Activated naive CD8-positive, alpha-beta T cell (primary cell): ENCODE measurements around the gene PLEKHA6.
"Not testable (repeated sequence)": the region's sequence is repeated elsewhere in the genome, so short reads cannot be mapped to it uniquely, and the experiment has no call there.

Experiments
- H3K27ac Mint-ChIP-seq: one replicate; pipeline ENCODE4 v1.8.0; 2021; ENCODE audit warnings: mixed read lengths
- H3K27me3 Mint-ChIP-seq: one replicate; pipeline ENCODE4 v1.8.0; 2021; ENCODE audit warnings: mixed read lengths
- H3K36me3 Mint-ChIP-seq: one replicate; pipeline ENCODE4 v1.8.0; 2021; ENCODE audit warnings: mixed read lengths
- H3K4me1 Mint-ChIP-seq: one replicate; pipeline ENCODE4 v1.8.0; 2021; ENCODE audit warnings: low read depth, mixed read lengths
- H3K4me3 Mint-ChIP-seq: one replicate; pipeline ENCODE4 v1.8.0; 2021; ENCODE audit warnings: mild to moderate bottlenecking, mixed read lengths
- H3K9me3 Mint-ChIP-seq: one replicate; pipeline ENCODE4 v1.8.0; 2021; ENCODE audit warnings: low read depth, mixed read lengths

The PLEKHA6 gene

GRCh38 chr1:204239401-204239800, 120.3 kb downstream of the PLEKHA6 start:
- not testable (repeated sequence) for H3K4me3 Mint-ChIP-seq, H3K36me3 Mint-ChIP-seq, H3K4me1 Mint-ChIP-seq, H3K27ac Mint-ChIP-seq, H3K9me3 Mint-ChIP-seq, H3K27me3 Mint-ChIP-seq

GRCh38 chr1:204238520-204238919, 121.2 kb downstream of the PLEKHA6 start:
- not testable (repeated sequence) for H3K4me1 Mint-ChIP-seq, H3K9me3 Mint-ChIP-seq, H3K36me3 Mint-ChIP-seq, H3K27me3 Mint-ChIP-seq, H3K4me3 Mint-ChIP-seq, H3K27ac Mint-ChIP-seq

GRCh38 chr1:204237515-204237914, 122.2 kb downstream of the PLEKHA6 start:
- H3K9me3 Mint-ChIP-seq, H3K27ac Mint-ChIP-seq, H3K4me3 Mint-ChIP-seq, H3K4me1 Mint-ChIP-seq, H3K36me3 Mint-ChIP-seq, H3K27me3 Mint-ChIP-seq: not testable (repeated sequence)

GRCh38 chr1:204232526-204232925, 127.2 kb downstream of the PLEKHA6 start:
- no peak overlapping the region for H3K4me3 Mint-ChIP-seq
- H3K9me3 Mint-ChIP-seq, result no peaks in the 10 kb centered on the region
- H3K27me3 Mint-ChIP-seq, result no peaks in the 10 kb centered on the region
- H3K36me3 Mint-ChIP-seq, result no peaks in the 10 kb centered on the region
- no peak overlapping the region for H3K27ac Mint-ChIP-seq
- no peaks in the 10 kb centered on the region for H3K4me1 Mint-ChIP-seq

GRCh38 chr1:204230211-204230610, 129.5 kb downstream of the PLEKHA6 start:
- no peaks in the 10 kb centered on the region for H3K9me3 Mint-ChIP-seq
- no peak overlapping the region for H3K4me3 Mint-ChIP-seq
- no peaks in the 10 kb centered on the region for H3K36me3 Mint-ChIP-seq
- H3K27me3 Mint-ChIP-seq, result no peaks in the 10 kb centered on the region
- H3K27ac Mint-ChIP-seq, result no peak overlapping the region
- H3K4me1 Mint-ChIP-seq, result no peaks in the 10 kb centered on the region

GRCh38 chr1:204228896-204229295, 130.8 kb downstream of the PLEKHA6 start:
- no peaks in the 10 kb centered on the region for H3K4me1 Mint-ChIP-seq
- no peak overlapping the region for H3K27ac Mint-ChIP-seq

GRCh38 chr1:204227996-204228785, 131.5 kb downstream of the PLEKHA6 start:
- Mint-ChIP-seq H3K36me3 (no peaks in the 10 kb centered on the region), H3K27me3 (no peaks in the 10 kb centered on the region), H3K4me1 (no peaks in the 10 kb centered on the region), H3K9me3 (no peaks in the 10 kb centered on the region), H3K27ac (no peak overlapping the region), H3K4me3 (no peak overlapping the region)

More at GRCh38 chr1:204228896-204229295, 130.8 kb downstream of the PLEKHA6 start:
- Mint-ChIP-seq H3K36me3 (no peaks in the 10 kb centered on the region), H3K4me3 (no peak overlapping the region), H3K9me3 (no peaks in the 10 kb centered on the region), H3K27me3 (no peaks in the 10 kb centered on the region)

- Mint-ChIP-seq H3K9me3 (no peaks in the 10 kb centered on the region), H3K27me3 (no peaks in the 10 kb centered on the region), H3K4me1 (no peaks in the 10 kb centered on the region), H3K36me3 (no peaks in the 10 kb centered on the region), H3K27ac (no peak overlapping the region), H3K4me3 (no peak overlapping the region)
These were observed 132.4 kb downstream of the PLEKHA6 start for GRCh38 chr1:204227351-204227750.

GRCh38 chr1:204225841-204226735, 133.6 kb downstream of the PLEKHA6 start:
- Mint-ChIP-seq H3K27me3 (no peaks in the 10 kb centered on the region), H3K4me3 (no peak overlapping the region), H3K36me3 (no peaks in the 10 kb centered on the region), H3K4me1 (no peaks in the 10 kb centered on the region), H3K27ac (no peak overlapping the region), H3K9me3 (no peaks in the 10 kb centered on the region)

GRCh38 chr1:204224655-204225054, 135.1 kb downstream of the PLEKHA6 start:
- Mint-ChIP-seq H3K36me3 (no peaks in the 10 kb centered on the region), H3K27me3 (no peaks in the 10 kb centered on the region)

GRCh38 chr1:204223129-204223860, 136.4 kb downstream of the PLEKHA6 start:
- Mint-ChIP-seq H3K9me3 (no peaks in the 10 kb centered on the region), H3K27ac (no peak overlapping the region), H3K4me1 (peaks cover 7% of the 10 kb centered on the region), H3K36me3 (no peaks in the 10 kb centered on the region), H3K4me3 (no peak overlapping the region), H3K27me3 (no peaks in the 10 kb centered on the region)

More at GRCh38 chr1:204224655-204225054, 135.1 kb downstream of the PLEKHA6 start:
- Mint-ChIP-seq H3K9me3 (no peaks in the 10 kb centered on the region), H3K4me3 (no peak overlapping the region), H3K4me1 (no peaks in the 10 kb centered on the region), H3K27ac (no peak overlapping the region)

- Mint-ChIP-seq H3K9me3 (no peaks in the 10 kb centered on the region), H3K27ac (no peak overlapping the region), H3K36me3 (no peaks in the 10 kb centered on the region), H3K4me1 (peaks cover 11% of the 10 kb centered on the region), H3K4me3 (no peak overlapping the region), H3K27me3 (no peaks in the 10 kb centered on the region)
These were observed 137.0 kb downstream of the PLEKHA6 start for GRCh38 chr1:204222764-204223055.

GRCh38 chr1:204222006-204222763, 137.5 kb downstream of the PLEKHA6 start:
- Mint-ChIP-seq H3K4me3 (no peak overlapping the region), H3K4me1 (peaks cover 11% of the 10 kb centered on the region), H3K36me3 (no peaks in the 10 kb centered on the region), H3K27me3 (no peaks in the 10 kb centered on the region), H3K9me3 (no peaks in the 10 kb centered on the region), H3K27ac (no peak overlapping the region)

- no peak overlapping the region for H3K27ac Mint-ChIP-seq
- H3K4me3 Mint-ChIP-seq, result no peak overlapping the region
- H3K36me3 Mint-ChIP-seq, result no peaks in the 10 kb centered on the region
- H3K9me3 Mint-ChIP-seq, result no peaks in the 10 kb centered on the region
- no peaks in the 10 kb centered on the region for H3K27me3 Mint-ChIP-seq
- H3K4me1 Mint-ChIP-seq, result peaks cover 11% of the 10 kb centered on the region
These were observed 138.5 kb downstream of the PLEKHA6 start for GRCh38 chr1:204221271-204221670.
